Tibial nerve (tissue), 4 donors: ENCODE results near the gene CLPSL1.

Experiments used
- CTCF ChIP-seq, 5 experiments: fragments of 200-600 bp in 3 of 5; fragments of 450-650 bp in 2 of 5; sonication (generic) in 3 of 5; IDR thresholded peaks; one replicate each; pipeline ENCODE4 v1.5.1; 2016 to 2019; ENCODE audit warnings: antibody characterized with exemption in 5 of 5, mild to moderate bottlenecking in 3 of 5, moderate library complexity in 2 of 5
- EP300 ChIP-seq, 2 donors: sonication (generic); formaldehyde crosslinking; IDR thresholded peaks; one replicate each; pipeline ENCODE4 v1.6.1; 2017; ENCODE audit warnings: antibody characterized with exemption in 2 of 2, mild to moderate bottlenecking in 1 of 2
- POLR2A ChIP-seq, 2 donors: fragments of 450-650 bp; IDR thresholded peaks; one replicate each; pipeline ENCODE4 v1.6.1; 2017; ENCODE audit warnings: antibody characterized with exemption in 2 of 2, mild to moderate bottlenecking in 2 of 2, moderate library complexity in 2 of 2

GRCh38 chr6:35798706-35799105 lies 17.9 kb downstream of the CLPSL1 start:
- TF ChIP-seq CTCF (IDR thresholded peaks at IDR 0.05), result no peak
- TF ChIP-seq POLR2A (IDR thresholded peaks at IDR 0.05), result no peak
- TF ChIP-seq EP300 (IDR thresholded peaks at IDR 0.05), result no peak
